HepG2 (cell line): ENCODE measurements around the gene SLC25A17. TPM values are rescaled to one million over a fixed set of nuclear protein-coding genes. Genes with fewer than 3 reads are reported as not detected.
A peak's percentile ranks its signal among the peaks of the same experiment; 100 is the strongest.

Experiments used
- KLF15 ChIP-seq: sonication (generic); formaldehyde crosslinking; IDR thresholded peaks from 2 replicates; pipeline ENCODE4 v1.8.1; 2023; ENCODE audit warnings: borderline replicate concordance, mild to moderate bottlenecking, inconsistent platforms, missing genetic modification reagents, mixed read lengths
- LRRFIP1 ChIP-seq: sonication (generic); formaldehyde crosslinking; conservative IDR thresholded peaks from 2 replicates; pipeline ENCODE4 v1.4.0; 2020; ENCODE audit warnings: missing genetic modification reagents
- PHF20 ChIP-seq: sonication (generic); formaldehyde crosslinking; IDR thresholded peaks from 2 replicates; pipeline ENCODE4 v1.5.0; 2020; ENCODE audit warnings: mild to moderate bottlenecking, missing genetic modification reagents
- PLSCR1 ChIP-seq: sonication (generic); formaldehyde crosslinking; IDR thresholded peaks from 2 replicates; pipeline ENCODE4 v1.5.0; 2020; ENCODE audit warnings: missing genetic modification reagents, mild to moderate bottlenecking, borderline replicate concordance
- POGZ ChIP-seq: sonication (generic); formaldehyde crosslinking; IDR thresholded peaks from 2 replicates; pipeline ENCODE4 v1.4.0; 2020; ENCODE audit warnings: mild to moderate bottlenecking, missing genetic modification reagents
- RBFOX2 ChIP-seq: fragments of 200-400 bp; formaldehyde crosslinking; IDR thresholded peaks from 2 replicates; pipeline ENCODE4 v1.6.1; 2017; ENCODE audit warnings: low read depth, mild to moderate bottlenecking, low read length
- RFX3 ChIP-seq: IDR thresholded peaks from 2 replicates; pipeline ENCODE4 v1.6.1; 2016; ENCODE audit warnings: missing biosample characterization, missing genetic modification reagents
- RFXANK ChIP-seq: IDR thresholded peaks from 2 replicates; pipeline ENCODE4 v1.6.1; 2016
- RORA ChIP-seq: sonication (generic); formaldehyde crosslinking; IDR thresholded peaks from 2 replicates; pipeline ENCODE4 v1.5.0; 2020; ENCODE audit warnings: mild to moderate bottlenecking, missing genetic modification reagents, moderate library complexity
- ZBTB3 ChIP-seq: sonication (generic); formaldehyde crosslinking; IDR thresholded peaks from 2 replicates; pipeline ENCODE4 v1.4.0; 2020; ENCODE audit warnings: low read depth, mild to moderate bottlenecking, moderate library complexity, missing genetic modification reagents, borderline replicate concordance
- ZKSCAN5 ChIP-seq: sonication (generic); formaldehyde crosslinking; IDR thresholded peaks from 2 replicates; pipeline ENCODE4 v1.5.1; 2020; ENCODE audit warnings: mild to moderate bottlenecking, missing genetic modification reagents
- ZNF235 ChIP-seq: sonication (generic); formaldehyde crosslinking; IDR thresholded peaks from 2 replicates; pipeline ENCODE4 v1.8.1; 2023; ENCODE audit warnings: mild to moderate bottlenecking, missing genetic modification reagents, borderline replicate concordance
- ZNF24 ChIP-seq: fragments of 450-650 bp; IDR thresholded peaks from 2 replicates; pipeline ENCODE4 v1.6.1; 2017; ENCODE audit warnings: antibody characterized with exemption, mild to moderate bottlenecking
- ZNF350 ChIP-seq: sonication (generic); formaldehyde crosslinking; IDR thresholded peaks from 2 replicates; pipeline ENCODE4 v1.4.0; 2020; ENCODE audit warnings: mild to moderate bottlenecking, low read depth, missing genetic modification reagents, borderline replicate concordance
- ZNF503 ChIP-seq: sonication (generic); formaldehyde crosslinking; IDR thresholded peaks from 2 replicates; pipeline ENCODE4 v1.4.0; 2020; ENCODE audit warnings: missing genetic modification reagents
- ZNF513 ChIP-seq: sonication (generic); formaldehyde crosslinking; conservative IDR thresholded peaks from 2 replicates; pipeline ENCODE4 v1.5.0; 2020; ENCODE audit warnings: missing genetic modification reagents
- ZNF703 ChIP-seq: sonication (generic); formaldehyde crosslinking; IDR thresholded peaks from 2 replicates; pipeline ENCODE4 v1.5.1; 2020; ENCODE audit warnings: missing genetic modification reagents, mild to moderate bottlenecking, moderate library complexity, borderline replicate concordance
- ZNF879 ChIP-seq: sonication (generic); formaldehyde crosslinking; IDR thresholded peaks from 2 replicates; pipeline ENCODE4 v1.8.1; 2023; ENCODE audit warnings: missing genetic modification reagents
- polyA plus RNA-seq, 8 experiments: library from polyadenylated mRNA; depleted of rRNA in 3 of 8; stranded (reverse) in 7 of 8; unstranded in 1 of 8; fragments of >200 nt; fragmentation: Illumina TruSeq in 4 of 8; extraction: Trizol in 4 of 8; gene quantifications; 2 replicates each; pipeline versions ENCODE4 v1.2.1 to v1.2.3, GENCODE V29; 2011 to 2016; ENCODE audit warnings: low read depth in 4 of 8, missing spikeins in 1 of 8, mixed read lengths in 1 of 8; ENCODE audit not compliant: insufficient read depth in 1 of 8
- total RNA-seq, 5 experiments: library from RNA; depleted of rRNA; stranded (reverse); fragments of >200 nt; fragmentation: Illumina TruSeq; extraction: Trizol; gene quantifications; 2 replicates each; pipeline ENCODE4 v1.2.3, GENCODE V29; 2016; ENCODE audit warnings: low read depth in 1 of 5

SLC25A17 gene
- total and polyA plus RNA-seq, 2 of the 13 experiments (the other 11 are each of a cell fraction or from before 2014, with no cell fraction given): 15.7 to 27.9 TPM

GRCh38 chr22:40856513-40857308, 37.6 kb upstream of the SLC25A17 start, which contains the start of the genes ST13 and XPNPEP3 (continued):
- TF ChIP-seq RBFOX2: peak; percentile 91
- TF ChIP-seq ZBTB3 (CRISPR knock-in tag): peak; percentile 91; the same call in 1 of the 2 replicates
- no peak for TF ChIP-seq ZNF513 (CRISPR knock-in tag)
- TF ChIP-seq LRRFIP1 (CRISPR knock-in tag): no peak
- no peak for TF ChIP-seq ZKSCAN5 (CRISPR knock-in tag)
- TF ChIP-seq ZNF503 (CRISPR knock-in tag): no peak; the same call in 1 of the 2 replicates
- no peak for TF ChIP-seq PLSCR1 (CRISPR knock-in tag)
- peak; percentile 58 for TF ChIP-seq RFX3
- TF ChIP-seq POGZ (CRISPR knock-in tag): peak; percentile 64
- peak; percentile 23; the same call in 1 of the 2 replicates for TF ChIP-seq ZNF235 (CRISPR knock-in tag)
- TF ChIP-seq RORA (CRISPR knock-in tag): no peak
- TF ChIP-seq ZNF350: peak; percentile 63
- peak; percentile 48; the same call in 1 of the 2 replicates for TF ChIP-seq KLF15
- peak; percentile 96 for TF ChIP-seq PHF20 (CRISPR knock-in tag)
- peak; percentile 30; the same call in 1 of the 2 replicates for TF ChIP-seq ZNF703 (CRISPR knock-in tag)
- no peak; the same call in 1 of the 2 replicates for TF ChIP-seq ZNF879 (CRISPR knock-in tag)
- peak; percentile 66; the same call in 1 of the 2 replicates for TF ChIP-seq RFXANK
- TF ChIP-seq ZNF24: no peak
